ENCODE measurements around the gene PARP3.

DNA sequence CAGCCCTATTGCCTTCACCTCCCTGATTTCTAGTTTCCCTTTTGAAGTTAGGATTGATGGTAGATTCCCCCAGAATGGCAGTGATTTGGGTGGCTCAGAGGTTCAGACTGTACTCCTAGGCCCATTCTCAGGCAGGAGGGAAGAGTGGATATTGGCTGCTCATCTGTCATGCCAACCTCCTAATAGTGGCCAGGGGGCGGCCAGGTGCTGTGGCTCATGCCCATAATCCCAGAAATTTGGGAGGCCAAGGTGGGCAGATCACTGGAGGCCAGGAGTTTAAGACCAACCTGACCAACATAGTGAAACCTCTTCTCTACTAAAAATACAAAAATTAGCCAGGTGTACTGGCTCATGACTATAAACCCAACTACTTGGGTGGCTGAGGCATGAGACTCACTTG, 11.7 kb upstream of the PARP3 start:
- TF ChIP-seq CTCF (IDR thresholded peaks at IDR 0.05) (no peak), POLR2A (IDR thresholded peaks at IDR 0.05) (no peak)

All from thyroid gland (tissue), 4 donors.